KMS-11 (cell line): Measurements from ENCODE around the gene FOXP1.

Experiments used
- H2AFZ ChIP-seq: fragments of 200-600 bp; sonication (generic); 2 replicates; pipeline ENCODE4 v1.6.1; 2016; ENCODE audit warnings: antibody characterized with exemption, mixed run types, low read depth
- H3K27ac ChIP-seq: fragments of 200-600 bp; sonication (generic); 2 replicates; pipeline ENCODE4 v1.6.1; 2016; ENCODE audit warnings: mild to moderate bottlenecking, mixed run types
- H3K27me3 ChIP-seq: fragments of 200-600 bp; sonication (generic); 2 replicates; pipeline ENCODE4 v1.6.1; 2017; ENCODE audit warnings: mild to moderate bottlenecking, low read depth, mixed run types, moderate library complexity; ENCODE audit not compliant: insufficient read depth
- H3K36me3 ChIP-seq: fragments of 200-600 bp; sonication (generic); 2 replicates; pipeline ENCODE4 v1.6.1; 2017; ENCODE audit warnings: mild to moderate bottlenecking, mixed run types; ENCODE audit not compliant: insufficient read depth
- H3K4me1 ChIP-seq: fragments of 200-600 bp; sonication (generic); 2 replicates; pipeline ENCODE4 v1.6.1; 2016; ENCODE audit warnings: mild to moderate bottlenecking, low read depth, mixed run types; ENCODE audit not compliant: poor library complexity, severe bottlenecking
- H3K4me2 ChIP-seq: fragments of 200-600 bp; sonication (generic); 2 replicates; pipeline ENCODE4 v1.7.0; 2016; ENCODE audit warnings: mild to moderate bottlenecking, mixed run types
- H3K4me3 ChIP-seq: fragments of 200-600 bp; sonication (generic); IDR thresholded peaks from 2 replicates; pipeline ENCODE4 v1.6.1; 2017; ENCODE audit warnings: low read depth, low read length, mixed read lengths; ENCODE audit not compliant: insufficient read depth
- H3K79me2 ChIP-seq: fragments of 200-600 bp; sonication (generic); 2 replicates; pipeline ENCODE4 v1.6.1; 2016; ENCODE audit warnings: low read depth, mixed run types; ENCODE audit not compliant: insufficient read depth
- H3K9ac ChIP-seq: fragments of 200-600 bp; sonication (generic); 2 replicates; pipeline ENCODE4 v1.6.1; 2016; ENCODE audit warnings: mild to moderate bottlenecking, mixed run types
- H4K20me1 ChIP-seq: fragments of 200-600 bp; sonication (generic); 2 replicates; pipeline ENCODE4 v1.6.1; 2016; ENCODE audit warnings: mild to moderate bottlenecking, mixed run types; ENCODE audit not compliant: insufficient read depth
- CTCF ChIP-seq: fragments of 200-600 bp; sonication (generic); conservative IDR thresholded peaks from 2 replicates; pipeline ENCODE4 v1.6.1; 2017; ENCODE audit warnings: low read depth, mild to moderate bottlenecking, antibody characterized with exemption, low read length, moderate library complexity, mixed read lengths

The FOXP1 gene

DNA sequence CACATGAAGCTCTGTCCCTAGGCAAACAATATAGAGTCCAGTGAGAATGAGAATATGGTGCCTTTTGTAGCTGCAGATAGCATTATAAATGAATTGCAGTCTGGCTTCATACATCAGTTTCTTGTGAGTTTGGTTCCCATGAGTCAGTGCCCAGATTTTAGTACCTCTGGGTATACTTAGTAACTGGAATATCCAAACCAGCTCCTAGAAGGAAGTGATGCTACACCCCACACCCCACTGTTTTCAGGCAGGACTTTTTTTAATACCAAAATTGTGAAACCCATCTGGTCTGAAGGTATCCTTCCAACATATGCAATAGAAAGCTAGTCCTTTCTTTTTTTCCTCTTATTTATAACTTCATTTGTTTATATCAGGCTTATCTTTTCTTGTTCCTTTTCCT, 42.1 kb upstream of the FOXP1 start:
- no peaks in the 10 kb centered on the region for H3K27me3 ChIP-seq
- no peaks in the 10 kb centered on the region for H3K36me3 ChIP-seq
- H3K9ac ChIP-seq = no peak overlapping the region
- H3K27ac ChIP-seq = no peak overlapping the region
- no peaks in the 10 kb centered on the region for H3K79me2 ChIP-seq
- no peak overlapping the region for H3K4me2 ChIP-seq
- no peak overlapping the region for H2AFZ ChIP-seq
- H3K4me3 ChIP-seq = no peak overlapping the region
- no peaks in the 10 kb centered on the region for H3K4me1 ChIP-seq
- TF ChIP-seq CTCF = no peak
- H4K20me1 ChIP-seq = no peaks in the 10 kb centered on the region

GRCh38 chr3:71621825-71622537, 38.5 kb upstream of the FOXP1 start:
- Histone ChIP-seq H3K27ac (no peak overlapping the region), H3K36me3 (no peaks in the 10 kb centered on the region), H3K4me3 (no peak overlapping the region), H4K20me1 (no peaks in the 10 kb centered on the region), H3K9ac (no peak overlapping the region), H3K79me2 (no peaks in the 10 kb centered on the region), H3K4me2 (no peak overlapping the region), H2AFZ (no peak overlapping the region), H3K4me1 (no peaks in the 10 kb centered on the region), H3K27me3 (no peaks in the 10 kb centered on the region)
- no peak for TF ChIP-seq CTCF

DNA sequence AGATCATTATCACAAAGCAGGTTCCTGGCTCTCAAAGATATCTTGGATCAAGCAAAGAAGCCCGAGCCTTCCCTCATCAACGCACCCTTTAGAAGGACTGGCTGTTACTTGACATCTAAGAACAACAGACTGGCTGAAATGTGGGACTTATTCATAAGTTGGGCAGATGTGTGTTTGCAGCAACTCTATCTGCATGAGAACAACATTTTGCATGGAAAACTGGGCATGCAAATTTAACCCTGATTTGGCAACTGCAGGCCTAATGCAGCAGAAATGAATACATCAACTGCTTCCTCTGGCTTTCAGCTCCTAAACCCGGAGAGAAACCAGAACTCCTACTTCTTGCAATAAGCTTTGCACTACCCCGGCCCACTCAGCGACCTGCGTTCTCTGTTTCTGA, 35.0 kb upstream of the FOXP1 start:
- no peak for TF ChIP-seq CTCF

DNA sequence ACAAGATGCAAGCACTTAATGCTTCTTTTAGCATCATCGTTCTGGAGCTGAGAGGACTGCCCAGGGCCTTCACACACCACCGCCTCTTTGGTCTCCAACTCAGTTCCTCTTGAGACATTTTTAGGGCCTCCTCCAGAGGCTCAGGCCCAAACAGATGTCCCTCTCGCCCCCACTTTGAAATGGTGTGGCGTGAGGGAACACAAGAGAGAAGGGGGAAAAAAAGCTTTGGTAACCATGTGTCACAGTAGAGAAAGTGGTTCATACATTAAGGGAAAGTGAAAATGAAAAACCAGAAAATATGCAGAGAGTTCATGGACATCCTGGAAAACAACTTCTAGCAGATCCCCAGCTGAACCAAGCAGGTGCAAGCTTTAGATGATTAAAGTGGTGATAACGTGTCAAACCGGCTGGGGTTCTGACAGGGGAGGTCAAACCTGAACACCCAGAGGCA, 33.1 kb upstream of the FOXP1 start:
- Histone ChIP-seq H2AFZ (no peak overlapping the region), H3K4me3 (no peak overlapping the region), H3K4me2 (no peak overlapping the region), H3K4me1 (no peaks in the 10 kb centered on the region), H3K27me3 (no peaks in the 10 kb centered on the region), H3K36me3 (no peaks in the 10 kb centered on the region), H4K20me1 (no peaks in the 10 kb centered on the region), H3K9ac (no peak overlapping the region), H3K79me2 (no peaks in the 10 kb centered on the region), H3K27ac (no peak overlapping the region)
- no peak for TF ChIP-seq CTCF

More for the DNA sequence above, 35.0 kb upstream of the FOXP1 start:
- Histone ChIP-seq H3K4me1 (no peaks in the 10 kb centered on the region), H4K20me1 (no peaks in the 10 kb centered on the region), H3K79me2 (no peaks in the 10 kb centered on the region), H3K9ac (no peak overlapping the region), H2AFZ (no peak overlapping the region), H3K27ac (no peak overlapping the region), H3K4me3 (no peak overlapping the region), H3K27me3 (no peaks in the 10 kb centered on the region), H3K36me3 (no peaks in the 10 kb centered on the region), H3K4me2 (no peak overlapping the region)
